ENCODE results near the gene ANXA6.

ANXA6 gene

DNA sequence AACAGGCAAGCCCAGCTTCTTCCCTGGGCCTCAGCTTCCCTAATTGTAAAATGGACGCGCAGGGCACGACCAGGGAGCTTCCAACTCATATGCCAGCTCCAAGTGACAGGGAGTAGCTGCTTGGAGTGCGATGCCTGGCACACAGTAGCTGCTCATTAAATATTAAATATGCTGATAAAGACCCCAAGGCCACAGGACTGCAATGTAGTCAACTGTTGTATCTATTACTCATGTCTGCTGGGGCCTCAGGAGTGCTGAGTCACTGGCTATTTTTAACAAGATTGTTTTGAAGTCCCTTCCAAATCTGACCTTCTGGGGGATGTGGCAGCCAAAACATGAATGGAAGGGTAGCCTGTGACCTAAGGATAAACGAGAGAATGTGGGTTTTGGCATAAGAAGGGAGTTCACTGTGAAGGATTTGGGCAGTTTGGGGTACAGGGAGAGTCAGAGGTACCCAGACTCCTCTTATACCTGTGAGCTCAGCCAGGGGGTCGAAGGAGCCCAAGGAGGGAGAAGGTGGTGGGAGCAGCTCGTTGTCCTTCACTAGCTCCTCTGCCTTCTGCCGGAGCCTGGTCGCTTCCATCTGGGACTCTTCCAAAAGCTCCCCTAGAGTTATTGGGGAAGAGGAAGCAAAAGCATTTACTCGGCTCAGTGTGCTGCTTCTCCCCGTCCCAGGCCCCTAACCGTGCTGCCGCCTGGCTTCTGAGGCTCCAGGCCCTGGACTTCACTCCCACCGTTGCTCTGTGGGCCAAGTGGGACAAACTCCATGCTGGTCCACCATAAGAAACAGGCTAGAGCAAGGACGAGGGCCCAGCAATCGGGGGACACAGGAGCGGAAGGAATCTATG lies 94.2 kb downstream of the ANXA6 start:
- DNase-seq (ENCODE audit: low read depth): peak; percentile 51

- no peak for DNase-seq (ENCODE audit: low read depth)
These were observed 95.0 kb downstream of the ANXA6 start for GRCh38 chr5:151062405-151063141.

- no peak for DNase-seq (ENCODE audit: low read depth)
These were observed 96.8 kb downstream of the ANXA6 start for GRCh38 chr5:151060742-151061141.

DNA sequence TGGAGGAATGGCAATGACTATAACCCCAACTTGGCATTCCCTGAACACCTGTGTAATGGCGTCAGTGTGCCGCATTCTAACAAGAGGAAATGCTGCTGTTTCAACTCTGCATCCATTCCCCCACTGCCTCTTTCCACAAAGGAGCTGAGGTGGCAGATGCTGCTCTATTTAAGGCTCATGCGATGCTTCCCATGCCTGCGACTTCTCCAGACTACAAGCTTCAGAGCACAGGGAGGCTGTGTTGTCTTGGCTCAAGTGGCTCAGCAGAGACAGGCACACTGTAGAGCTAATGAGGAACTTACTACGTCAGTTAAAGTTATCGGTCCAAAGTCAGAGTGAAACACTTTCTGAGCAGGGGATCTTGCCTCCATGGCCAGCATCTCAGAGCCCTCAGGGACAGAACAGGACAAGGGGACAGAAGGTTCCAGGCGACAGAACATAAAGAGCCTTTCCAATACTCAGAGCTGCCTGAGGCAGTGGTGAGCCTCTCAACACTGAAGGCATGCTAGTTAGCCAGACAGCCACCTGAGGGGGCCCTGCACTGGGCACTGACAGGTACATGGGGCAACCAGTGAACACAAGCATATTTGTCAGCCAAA lies 98.6 kb downstream of the ANXA6 start:
- no peak for DNase-seq (ENCODE audit: low read depth)

DNA sequence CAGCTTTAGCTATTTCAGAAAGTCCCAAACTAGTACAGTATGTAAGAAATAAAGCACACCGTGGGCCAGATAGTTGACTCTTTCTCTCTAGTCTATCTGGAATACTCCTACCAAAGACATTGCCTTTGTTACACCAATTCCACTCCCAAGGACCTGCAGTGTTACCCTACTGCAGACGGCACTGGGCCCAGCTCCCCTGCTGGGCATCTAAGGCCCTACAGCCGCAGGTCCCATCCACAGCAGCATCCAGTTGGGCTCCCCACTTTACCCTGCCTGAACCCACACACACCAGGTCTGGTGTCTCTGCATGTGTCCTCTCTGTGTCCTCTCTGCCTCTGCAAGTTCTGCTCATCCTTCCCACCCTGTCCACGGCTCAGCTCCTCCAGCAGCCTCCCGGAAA lies 99.3 kb downstream of the ANXA6 start:
- no peak for DNase-seq (ENCODE audit: low read depth)

- DNase-seq (ENCODE audit: low read depth): no peak
These were observed 100.9 kb downstream of the ANXA6 start for GRCh38 chr5:151056379-151057325.

- DNase-seq (ENCODE audit: low read depth): no peak
These were observed 102.2 kb downstream of the ANXA6 start for GRCh38 chr5:151055336-151055735.

DNA sequence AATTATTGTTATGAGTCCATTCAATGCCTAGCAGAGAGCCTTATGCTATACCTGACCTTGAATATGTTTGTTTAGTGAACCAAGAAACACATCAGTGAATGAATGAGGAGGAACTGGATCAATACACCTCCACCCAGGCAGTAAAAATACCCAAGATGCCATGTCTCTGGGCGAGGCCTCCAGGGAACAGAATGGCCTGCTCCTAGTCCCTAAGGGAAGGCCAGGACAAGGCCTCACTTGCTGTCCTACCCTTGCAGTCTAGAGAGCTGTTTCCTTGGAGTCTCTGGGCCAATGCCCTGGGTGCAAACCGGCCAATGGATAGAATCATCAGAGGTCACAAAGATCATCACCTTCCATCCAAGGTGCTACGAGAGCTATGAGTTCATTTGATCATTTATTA lies 102.9 kb downstream of the ANXA6 start:
- no peak for DNase-seq (ENCODE audit: low read depth)

- no peak for DNase-seq (ENCODE audit: low read depth)
These were observed 103.7 kb downstream of the ANXA6 start for GRCh38 chr5:151053796-151054462.

GRCh38 chr5:151052836-151053235 lies 104.7 kb downstream of the ANXA6 start:
- DNase-seq (ENCODE audit: low read depth): no peak

- no peak for DNase-seq (ENCODE audit: low read depth)
These were observed 105.5 kb downstream of the ANXA6 start for GRCh38 chr5:151051931-151052608.

DNA sequence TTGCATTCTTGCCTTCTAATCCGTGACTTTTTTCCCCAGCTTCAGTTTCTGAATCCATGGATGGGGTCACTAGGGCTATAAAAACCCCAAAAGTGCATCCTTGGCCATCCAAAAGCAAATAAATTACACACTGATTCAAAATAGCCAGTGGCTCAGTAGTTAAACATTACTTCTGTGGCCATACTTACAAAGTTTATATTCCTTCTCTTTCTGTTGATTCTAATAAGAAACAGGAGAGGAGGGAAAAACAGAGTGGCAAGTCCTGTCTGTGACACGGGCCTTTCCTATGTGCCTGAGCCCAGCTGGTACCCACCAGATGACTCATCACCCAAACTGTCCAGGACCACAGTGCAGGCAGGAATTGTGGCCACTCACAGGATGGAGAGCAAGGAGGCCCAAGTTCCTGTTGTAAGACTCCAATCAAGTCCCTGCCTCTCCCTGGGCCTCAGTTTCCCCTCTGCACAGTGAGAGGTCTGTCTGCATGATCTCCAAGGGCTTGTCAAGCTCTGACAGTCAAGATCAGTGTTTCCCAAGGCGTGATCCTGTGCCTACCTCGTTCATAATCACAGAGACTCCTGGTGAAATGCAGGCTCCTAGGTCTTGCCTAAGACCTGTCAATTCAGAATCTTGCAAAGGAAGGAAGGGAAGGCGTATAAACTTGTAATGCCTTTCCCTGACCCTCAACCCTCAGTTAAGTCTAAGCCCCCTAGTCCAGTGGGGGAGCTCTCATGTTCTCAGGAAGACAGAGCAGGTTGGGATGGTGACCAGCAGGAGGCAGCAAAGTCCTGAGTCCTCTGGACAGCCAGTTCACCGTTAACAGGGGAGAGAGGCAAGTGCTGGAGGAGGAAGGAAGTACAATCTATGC lies 106.3 kb downstream of the ANXA6 start:
- no peak for DNase-seq (ENCODE audit: low read depth)

Measured in GM04504 (cell line).